GM19372 (cell line): ENCODE measurements around the gene CBFA2T2.
"Not testable (repeated sequence)": the region's sequence is repeated elsewhere in the genome, so short reads cannot be mapped to it uniquely, and the experiment has no call there.

ENCODE experiments used
- ATAC-seq: cut with Tn5 transposase; IDR thresholded peaks from one replicate; pipeline ENCODE4 v1.9.1; 2021; ENCODE audit warnings: mild to moderate bottlenecking, low read depth, moderate library complexity; ENCODE audit not compliant: unreplicated experiment

CBFA2T2 gene

DNA sequence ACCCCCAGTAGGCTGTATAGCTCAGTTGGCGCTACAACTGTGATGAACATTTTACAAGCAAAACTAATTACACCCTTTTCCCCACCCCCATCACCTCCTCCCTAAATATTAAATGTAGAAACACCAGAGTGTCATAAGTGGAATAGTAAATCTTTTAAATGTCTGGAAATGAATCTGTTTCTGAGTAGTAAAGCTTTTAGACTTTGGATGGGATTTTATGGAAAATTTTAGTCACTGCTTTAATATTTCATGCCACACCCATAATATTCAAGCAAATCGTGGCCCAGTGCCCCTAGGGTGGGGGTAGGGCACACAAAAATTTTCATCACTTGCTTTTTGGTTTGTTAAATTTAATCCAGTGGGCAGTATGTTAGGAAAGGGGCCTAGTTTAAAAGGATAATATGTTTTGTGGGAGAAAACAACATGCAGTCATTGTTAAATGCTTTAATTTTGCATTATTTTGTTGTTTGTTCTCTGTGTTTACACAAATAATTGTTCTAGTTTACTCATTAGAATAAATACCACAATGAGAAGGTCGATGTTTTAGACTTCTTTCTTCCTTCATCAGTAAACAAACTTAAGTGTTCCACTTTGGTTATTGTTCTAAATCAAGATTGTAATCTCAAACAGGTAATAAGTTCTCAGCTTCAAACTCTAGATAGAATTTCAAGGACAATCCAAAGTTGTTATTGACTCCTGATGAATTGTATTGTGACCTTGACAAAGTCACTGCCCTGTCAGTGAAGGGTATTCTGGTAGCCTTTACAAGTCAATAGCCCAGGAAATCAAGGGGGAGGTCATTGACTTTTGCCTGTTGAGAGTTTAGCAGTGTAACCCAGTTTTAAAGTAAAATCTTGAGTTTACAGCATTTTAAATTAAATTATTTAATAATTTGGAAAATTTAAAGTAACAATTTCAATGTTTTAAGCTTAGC, 79.2 kb downstream of the CBFA2T2 start:
- ATAC-seq, result no peak

DNA sequence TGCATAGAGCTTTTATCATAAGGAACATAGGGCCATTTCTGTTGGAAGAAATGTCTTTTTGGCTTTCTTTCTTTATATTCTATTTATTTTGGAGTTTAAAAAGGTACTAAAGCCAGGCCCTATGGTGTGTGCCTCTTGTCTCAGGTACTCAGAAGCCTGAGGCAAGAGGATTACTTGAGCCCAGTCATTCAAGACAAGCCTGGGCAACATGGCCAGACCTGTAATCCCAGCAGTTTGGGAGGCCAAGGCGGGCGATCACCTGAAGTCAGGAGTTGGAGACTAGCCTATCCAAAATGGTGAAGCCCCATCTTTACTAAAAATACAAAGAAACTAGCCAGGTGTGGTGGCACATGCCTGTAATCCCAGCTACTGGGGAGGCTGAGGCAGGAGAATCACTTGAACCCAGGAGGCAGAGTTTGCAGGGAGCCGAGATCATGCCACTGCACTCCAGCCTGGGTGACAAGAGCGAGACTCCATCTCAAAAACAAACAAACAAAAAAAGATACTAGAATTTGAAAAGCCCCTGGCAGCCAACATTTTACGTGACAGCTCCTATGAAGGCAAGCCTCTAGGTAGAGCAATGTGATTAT, 80.0 kb downstream of the CBFA2T2 start:
- ATAC-seq, result no peak

DNA sequence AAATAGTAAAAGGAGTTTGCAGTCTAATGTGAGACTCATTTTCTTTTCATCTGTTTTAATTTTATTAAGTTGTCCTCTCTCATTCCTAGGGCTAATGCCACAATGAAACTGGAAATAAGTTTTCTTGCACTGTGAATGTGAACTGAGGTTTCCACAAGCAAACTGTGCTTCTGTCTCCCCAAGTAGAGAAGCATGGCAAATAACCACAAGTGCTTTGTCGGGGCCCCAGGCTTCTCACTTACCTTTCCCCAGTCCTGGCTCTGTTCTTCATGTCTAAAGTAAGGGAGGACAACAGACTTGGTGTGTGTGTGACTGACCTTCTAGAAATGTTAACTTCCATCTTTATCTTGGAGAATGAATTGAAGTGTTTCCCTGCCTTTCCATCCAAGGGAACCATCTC, 80.8 kb downstream of the CBFA2T2 start:
- ATAC-seq, result no peak

DNA sequence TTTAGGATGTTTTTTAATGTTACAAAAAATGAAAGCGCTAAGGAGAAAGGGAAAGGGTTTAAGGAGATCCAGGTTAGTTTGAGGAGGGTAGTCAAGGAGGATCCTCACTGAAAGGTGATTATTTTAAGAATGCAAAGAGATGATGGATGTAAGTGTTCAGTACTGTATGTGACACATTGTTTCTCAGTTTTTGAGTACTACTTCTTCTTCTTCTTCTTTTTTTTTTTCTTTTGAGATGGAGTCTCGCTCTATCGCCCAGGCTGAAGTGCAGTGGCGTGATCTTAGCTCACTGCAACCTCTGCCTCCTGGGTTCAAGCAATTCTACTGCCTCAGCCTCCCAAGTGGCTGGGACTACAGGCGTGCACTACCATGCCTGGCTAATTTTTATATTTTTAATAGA, 83.4 kb downstream of the CBFA2T2 start:
- ATAC-seq, result not testable (repeated sequence)

DNA sequence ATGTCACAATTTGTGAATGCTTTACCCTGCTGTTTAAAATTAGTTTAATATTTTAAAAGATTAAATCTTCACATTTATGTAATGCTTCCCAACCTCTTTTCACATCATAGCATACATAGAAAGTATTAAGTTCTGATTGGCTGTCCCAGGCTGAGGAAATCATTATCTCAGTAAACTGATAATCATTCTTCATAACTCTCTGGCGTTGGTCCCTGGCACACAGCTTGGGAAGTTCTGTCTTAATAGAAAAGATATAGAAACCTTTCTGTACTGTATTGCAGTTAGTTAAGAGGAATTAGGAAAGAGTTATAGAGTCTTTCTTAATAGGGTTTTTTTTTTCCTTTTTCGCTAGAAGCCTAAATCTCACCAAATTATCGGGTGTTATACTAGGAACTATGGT, 85.4 kb downstream of the CBFA2T2 start:
- ATAC-seq, result no peak

DNA sequence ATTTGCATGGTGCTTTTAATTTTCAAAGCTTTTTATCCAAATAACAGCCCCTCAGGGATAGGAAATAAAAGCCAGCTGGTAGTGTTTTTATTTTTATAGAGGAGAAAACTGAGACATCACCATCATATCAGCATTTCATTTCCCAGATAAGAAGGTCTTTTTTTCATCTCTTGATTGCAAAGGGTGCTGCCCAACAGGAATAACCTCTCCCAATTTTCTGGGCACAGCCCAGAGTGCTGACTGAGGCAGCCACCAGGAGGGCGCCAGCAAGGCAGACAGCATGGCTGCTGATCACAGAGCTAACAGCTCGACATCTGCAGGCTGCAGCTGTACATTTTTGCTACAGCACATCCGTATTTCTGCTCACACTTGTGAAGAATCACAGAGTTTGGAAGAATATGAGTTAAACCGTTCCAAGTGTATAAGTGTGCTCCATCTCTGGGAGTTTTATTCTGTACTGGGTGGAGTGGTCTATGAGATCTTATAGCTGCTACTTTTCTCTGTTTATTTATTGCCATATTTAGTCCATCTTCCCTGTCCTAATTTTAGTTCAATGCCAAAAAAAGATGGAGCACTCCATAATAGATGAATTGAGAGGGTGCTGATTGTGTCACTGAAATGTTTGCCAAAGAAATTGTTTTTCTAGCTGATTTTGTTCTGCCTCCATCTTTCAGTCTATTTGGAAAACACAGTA, 86.7 kb downstream of the CBFA2T2 start:
- no peak for ATAC-seq

DNA sequence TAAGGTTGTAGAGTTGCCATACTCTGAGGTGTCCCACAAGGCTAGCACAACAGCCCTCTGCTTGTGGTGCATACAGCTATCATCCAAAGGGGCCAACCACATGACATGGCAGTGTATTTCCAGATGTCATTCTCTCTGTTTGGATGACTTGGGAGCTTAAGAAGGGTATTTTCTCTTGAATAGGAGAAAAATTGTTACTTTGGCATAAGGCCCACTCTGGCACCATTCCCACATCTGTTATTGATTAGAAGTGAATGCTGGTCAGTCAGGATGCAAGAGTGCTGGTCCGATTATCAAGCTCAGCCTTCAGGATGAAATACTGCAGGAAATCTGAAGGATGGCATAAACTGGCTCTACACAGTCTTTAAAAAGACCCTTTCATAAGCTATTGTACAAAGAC, 88.6 kb downstream of the CBFA2T2 start:
- ATAC-seq, result no peak

DNA sequence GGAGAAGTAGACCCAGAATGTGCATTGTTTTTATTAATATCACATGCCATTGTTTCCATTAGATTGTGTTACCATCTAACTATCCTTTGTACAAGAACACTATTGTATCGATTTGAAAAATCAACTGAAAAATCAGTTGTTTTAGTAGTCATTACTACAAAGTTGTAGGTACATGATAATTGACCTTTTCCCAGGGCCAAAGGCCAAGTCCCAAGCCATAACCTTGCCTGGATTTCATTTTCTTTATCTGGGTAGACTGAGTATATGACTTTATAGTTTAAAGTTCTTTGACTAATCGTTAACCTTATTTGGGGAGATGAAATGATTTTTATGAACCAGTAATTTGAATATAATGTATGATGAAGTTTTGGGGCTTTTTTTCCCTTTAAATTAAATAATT, 93.2 kb downstream of the CBFA2T2 start:
- ATAC-seq, result no peak

DNA sequence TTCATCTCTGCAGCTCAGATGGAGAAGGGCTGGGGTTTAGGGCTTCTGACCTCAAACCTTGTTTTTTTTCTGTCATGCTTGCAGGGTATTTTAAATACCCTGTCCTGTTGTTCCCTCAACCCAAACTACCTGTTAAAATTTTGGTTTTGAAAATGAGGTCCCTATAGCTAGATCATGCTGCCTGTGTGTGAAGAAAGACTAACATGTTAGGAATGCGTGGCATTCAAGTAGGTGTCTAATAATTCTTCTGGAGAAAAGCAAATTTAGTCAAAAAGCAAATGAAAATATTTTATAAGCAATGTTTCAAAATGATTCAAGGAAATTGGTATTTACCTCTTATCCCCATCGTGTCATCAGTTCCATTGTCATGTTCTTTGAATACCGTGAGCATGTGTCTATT, 95.1 kb downstream of the CBFA2T2 start:
- ATAC-seq, result no peak

DNA sequence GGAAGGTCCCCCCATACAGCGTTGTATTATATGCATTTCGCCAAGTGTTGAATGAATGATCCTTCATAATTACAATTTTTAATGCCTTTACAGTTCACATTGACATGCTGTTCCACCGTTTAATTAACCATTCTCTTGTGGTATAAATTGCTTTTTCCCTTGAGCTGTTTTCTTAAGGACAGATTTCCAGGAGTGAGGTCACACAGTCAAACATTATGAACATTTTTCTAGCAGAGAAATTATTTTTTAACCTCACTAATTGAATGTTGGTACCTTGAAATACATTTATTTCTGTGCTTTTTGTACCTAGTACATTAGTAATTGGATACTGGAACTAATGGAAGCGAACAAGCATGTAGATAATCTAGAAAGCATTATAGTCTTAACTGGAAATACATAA, 95.5 kb downstream of the CBFA2T2 start:
- no peak for ATAC-seq

DNA sequence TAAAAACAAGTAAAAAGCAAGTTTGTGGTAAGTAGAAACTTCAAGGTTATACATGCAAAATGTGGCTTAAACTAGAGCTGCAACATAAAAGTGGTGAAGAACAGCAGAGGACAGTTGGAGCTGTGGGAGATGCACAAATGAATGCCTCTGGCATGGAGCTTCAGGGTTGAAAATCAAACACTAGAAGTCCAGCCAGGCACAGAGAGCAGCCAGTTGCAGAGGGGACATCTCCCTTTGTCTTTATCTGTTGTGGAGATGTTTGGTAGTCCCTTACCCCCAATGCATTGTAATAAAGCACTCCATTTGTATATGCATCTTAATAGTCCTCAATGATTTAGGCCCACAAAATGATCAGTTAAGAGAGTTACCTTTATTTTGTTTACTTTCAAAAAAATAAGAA, 99.2 kb downstream of the CBFA2T2 start:
- ATAC-seq, result no peak

DNA sequence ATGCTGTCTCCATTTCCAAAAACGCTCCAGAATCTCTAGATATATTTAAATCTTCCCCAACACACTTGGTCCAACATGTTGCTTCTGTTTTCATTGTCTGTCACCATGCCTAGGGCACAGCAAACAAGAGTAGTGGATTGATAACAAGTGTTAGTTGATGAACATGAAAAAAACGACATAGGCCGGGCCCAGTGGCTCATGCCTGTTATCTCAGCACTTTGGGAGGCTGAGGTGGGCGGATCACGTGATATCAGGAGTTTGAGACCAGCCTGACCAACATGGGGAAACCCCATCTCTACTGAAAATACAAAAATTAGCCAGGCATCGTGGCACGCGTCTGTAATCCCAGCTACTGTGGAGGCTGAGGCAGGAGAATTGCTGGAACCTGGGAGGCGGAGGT, 102.0 kb downstream of the CBFA2T2 start:
- not testable (repeated sequence) for ATAC-seq

DNA sequence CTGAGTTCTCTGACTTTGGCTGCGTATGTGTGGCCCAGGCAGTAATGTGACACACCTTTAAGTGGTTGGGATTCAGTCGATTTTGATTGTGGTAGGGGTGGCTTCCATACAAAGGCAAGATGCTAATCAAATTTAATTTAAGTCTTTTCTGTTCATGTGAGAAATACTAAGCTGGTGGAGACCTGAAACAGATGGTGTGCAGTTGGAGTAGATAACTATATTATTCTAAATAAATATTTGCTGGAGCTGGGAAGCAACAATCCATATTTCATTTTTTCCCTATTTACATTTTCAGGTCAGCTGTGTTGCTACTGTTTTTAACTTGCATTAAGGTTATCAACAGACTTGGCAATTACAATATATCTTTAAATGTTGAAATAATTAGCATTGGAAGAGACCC, 104.8 kb downstream of the CBFA2T2 start:
- ATAC-seq, result no peak

DNA sequence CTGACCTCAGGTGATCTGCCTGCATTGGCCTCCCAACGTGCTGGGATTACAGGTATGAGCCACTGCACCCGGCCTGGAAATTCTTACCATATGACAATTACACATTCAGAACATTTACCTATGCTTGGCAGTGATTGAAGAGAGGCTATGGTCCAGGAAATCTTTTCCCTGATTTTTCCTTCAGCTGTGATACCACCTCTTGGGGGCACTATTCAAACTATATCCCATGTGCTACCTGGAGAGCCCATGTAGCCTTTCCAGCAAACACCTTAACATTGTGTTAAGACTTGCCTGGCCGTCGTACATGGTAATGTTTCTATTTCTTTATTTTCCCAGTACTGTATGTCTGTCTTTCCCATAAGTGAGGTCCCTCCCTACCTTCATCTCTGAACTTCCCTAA, 110.5 kb downstream of the CBFA2T2 start:
- no peak for ATAC-seq

DNA sequence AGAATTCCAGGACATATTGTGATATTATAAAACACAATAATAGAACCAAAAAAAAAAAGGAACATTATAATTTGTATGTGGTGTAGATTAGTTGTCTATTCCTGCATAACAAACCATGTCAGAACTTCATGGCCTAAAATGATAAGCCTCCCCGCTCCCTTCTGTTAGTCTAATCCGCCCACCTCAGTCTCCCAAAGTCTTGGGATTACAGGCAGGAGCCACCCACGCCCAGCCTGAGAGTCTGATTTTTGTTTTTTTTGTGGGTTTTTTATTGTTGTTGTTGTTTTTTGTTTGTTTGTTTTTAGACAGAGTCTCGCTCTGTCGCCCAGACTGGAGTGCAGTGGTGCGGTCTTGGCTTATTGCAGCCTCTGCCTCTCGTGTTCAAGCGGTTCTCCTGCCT, 111.1 kb downstream of the CBFA2T2 start:
- ATAC-seq, result no peak

DNA sequence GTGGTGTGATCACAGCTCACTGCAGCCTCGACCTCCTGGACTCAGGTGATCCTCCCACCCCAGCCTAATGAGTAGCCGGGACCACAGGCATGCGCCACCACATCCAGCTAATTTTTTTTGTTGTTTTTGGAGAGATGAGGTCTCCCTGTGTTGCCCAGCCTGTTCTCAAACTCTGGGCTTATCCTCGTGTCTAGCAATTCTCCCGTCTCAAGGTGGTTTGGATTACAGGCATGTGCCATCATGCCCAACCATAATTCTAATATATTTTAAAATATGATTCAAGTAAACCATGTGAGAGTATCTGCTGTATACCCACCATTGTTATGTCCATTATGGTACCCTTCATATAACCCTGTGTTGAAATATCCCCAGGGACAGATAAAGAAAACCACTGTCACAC, 112.0 kb downstream of the CBFA2T2 start:
- ATAC-seq, result no peak

DNA sequence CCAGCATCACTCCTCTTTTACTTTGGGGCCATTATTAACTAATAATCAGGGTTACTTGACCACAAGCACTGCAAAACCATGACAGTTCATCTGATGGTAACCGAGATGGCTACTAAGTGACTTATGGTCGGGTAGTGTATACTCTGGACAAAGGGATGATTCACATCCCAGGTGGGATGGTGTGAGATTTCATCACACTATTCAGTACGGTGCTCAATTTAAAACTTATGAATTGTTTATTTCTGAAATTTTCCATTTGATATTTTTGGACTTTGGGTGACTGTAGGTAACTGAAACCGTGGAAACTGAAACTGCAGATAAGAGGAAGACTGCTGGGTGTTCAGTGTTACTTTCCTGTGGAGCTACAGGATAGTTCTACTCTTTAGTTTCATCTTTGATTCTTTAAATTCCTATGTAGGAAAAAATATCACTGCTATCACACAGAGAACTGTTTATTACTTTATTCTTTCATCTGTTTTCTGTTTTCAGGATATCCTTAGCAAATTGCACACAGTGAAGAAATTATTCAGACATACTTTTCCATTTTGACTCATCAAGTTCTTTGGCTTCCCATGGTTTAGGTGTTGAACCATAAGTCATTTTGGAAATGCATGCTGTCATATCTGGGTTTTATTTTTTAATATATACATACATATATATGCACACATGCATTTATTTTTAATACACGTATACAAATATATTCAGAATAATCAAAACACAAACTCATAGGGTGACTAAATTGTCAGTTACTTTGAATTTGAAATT, 113.1 kb downstream of the CBFA2T2 start:
- ATAC-seq, result no peak

DNA sequence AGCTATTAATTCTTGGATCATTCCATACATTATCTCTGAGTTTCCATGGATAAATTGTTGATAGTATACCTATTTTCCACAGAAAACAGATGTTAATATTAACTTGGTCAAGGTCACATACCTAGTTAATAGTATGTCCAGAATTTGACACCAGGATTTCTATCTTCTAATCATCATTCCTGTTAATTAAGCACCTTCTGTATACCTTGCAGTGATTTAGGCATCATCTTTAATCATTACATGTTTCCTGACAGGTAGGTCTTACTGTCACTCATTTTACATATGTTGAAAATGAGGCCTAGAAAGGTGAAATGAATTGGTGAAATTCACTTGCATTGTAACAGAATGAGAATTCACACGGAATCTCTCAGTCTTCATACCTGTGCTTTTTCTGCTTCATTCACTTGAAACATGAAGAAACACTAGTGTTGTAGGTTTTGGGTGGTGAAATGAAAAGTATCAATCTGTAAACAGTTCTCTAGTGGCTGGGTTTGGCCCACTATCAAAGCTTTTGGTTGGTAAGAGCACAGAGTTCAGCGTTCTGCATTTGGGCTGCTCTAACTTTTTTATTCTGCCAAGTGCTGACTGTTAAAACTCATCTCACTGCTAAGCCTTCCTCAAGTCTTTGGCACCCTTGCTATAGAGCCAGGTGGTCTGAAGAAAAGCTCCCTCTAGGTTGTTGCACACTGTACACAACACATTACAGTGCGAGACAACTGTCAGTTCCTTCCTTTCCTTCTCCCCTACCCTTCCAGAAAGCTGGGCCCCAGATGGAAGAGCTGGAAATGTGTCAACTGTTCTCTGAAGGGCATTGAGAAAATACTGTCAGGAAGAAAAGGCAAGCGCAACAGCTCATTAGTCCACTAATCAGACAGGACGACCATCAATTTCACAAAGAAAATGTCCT, 114.4 kb downstream of the CBFA2T2 start:
- ATAC-seq, result no peak

DNA sequence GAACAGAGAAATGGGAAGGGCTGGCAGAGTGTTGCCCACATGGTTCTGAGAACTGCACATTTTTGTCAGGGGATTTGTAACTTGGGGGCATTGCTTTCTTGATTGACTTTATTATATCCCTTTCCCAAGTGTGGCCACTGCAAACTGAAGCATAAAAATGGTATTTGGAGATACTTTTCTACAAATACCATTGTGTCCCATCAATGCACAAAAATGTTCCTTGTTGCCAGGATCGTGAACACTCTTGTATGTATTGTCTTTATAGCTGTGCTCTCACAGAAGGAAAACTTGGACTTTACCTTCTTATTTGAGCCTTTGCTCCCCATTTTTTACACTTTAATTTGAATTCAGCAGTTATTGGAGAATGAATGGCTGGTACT, 115.1 kb downstream of the CBFA2T2 start:
- ATAC-seq, result no peak
